Measurements from ENCODE around the gene ANTXRL.
"Not testable (repeated sequence)": the region's sequence is repeated elsewhere in the genome, so short reads cannot be mapped to it uniquely, and the experiment has no call there.

ANTXRL gene

DNA sequence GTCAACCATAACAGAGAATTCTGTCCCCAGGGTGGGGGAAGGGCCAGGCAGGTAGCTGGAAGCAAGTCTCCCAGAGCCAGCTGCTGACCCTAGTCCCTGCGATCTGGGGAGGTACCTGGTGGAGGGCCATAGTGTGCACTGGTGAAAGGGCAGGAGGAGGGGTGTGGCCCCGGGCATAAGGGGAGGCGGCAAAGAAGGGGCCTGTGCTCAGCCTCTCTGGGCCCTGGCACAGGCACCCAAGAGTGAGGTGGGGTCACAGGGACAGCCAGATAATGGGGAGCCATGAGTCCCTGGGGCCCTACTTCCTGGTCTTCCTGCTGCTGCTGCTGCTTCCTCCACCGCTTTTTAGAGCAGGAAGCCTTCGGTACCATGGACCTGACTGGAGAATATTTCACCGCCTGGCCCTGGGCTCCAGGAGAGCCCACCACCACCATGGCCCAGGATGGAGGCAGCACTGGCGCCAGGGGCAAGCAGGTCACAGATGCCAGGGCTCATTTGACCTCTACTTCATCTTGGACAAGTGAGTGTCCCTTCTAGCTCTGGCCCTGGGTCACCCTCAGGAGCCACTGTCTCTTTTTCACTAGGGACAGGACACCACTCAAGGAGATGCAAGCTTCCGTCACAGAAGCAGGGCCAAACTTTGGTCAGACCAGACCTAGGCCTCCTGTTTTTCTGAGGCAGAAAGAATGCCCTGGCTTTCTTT lies at the start of gene ANTXRL:
Gene ANTXRL, plus strand, starts transcription at position 7 of the 703 bp plus-strand sequence. Its CDS starts 266 bp downstream, at position 273.
- no peak within 1 kb of the TSS for H3K27ac ChIP-seq (ENCODE audit: low read length)
- no peak within 1 kb of the TSS for H3K4me3 ChIP-seq (ENCODE audit: low read depth in 1 of 2, low read length in 2 of 2)
- peaks cover 5 to 17% of the 10 kb centered on the region in 2 donors for H3K4me1 ChIP-seq (ENCODE audit: control insufficient read depth in 1 of 2, insufficient read depth in 2 of 2, low read length in 2 of 2)
- H3K36me3 ChIP-seq (ENCODE audit: control insufficient read depth in 1 of 2, insufficient read depth in 2 of 2, low read length in 2 of 2): no peaks in the 10 kb centered on the region
- no peaks in the 10 kb centered on the region for H3K9me3 ChIP-seq (ENCODE audit: control insufficient read depth in 1 of 2, low read length in 2 of 2)
- no peaks in the 10 kb centered on the region for H3K27me3 ChIP-seq (ENCODE audit: low read depth, low read length)

DNA sequence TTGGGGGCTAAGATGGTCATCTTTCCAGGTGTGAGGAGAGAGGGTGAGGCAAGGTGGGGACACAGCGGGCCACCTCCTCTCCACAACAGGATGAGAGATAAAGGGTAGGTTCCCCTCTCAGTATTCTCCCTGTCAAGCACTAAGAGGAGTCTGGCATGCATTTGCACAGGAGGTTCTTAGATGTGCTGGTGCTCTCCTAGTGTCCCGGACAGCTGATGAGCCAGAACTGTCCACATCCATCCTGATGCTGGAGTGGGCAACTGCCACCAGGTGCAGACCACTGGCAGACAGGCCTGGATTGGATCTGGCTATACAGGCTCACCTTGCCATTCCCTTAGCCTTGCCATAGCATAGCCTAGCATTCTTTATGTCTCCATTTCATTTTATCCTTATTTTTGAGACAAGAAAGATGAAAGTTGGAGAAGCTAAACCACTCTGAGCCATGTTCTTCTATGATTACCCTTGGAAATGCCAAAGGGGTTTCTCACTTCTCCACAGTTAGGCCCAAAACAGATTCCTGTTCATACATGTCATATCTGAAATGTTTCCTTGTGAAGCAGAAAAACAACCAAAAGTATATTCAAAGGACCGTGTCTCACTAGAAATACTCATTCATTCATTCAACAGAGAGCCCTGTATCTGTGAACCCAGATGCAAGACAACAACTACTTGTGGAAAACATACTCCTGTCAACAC lies 48.8 kb upstream of the ANTXRL start:
- no peak overlapping the region for H3K4me3 ChIP-seq (ENCODE audit: low read depth in 1 of 2, low read length in 2 of 2)

DNA sequence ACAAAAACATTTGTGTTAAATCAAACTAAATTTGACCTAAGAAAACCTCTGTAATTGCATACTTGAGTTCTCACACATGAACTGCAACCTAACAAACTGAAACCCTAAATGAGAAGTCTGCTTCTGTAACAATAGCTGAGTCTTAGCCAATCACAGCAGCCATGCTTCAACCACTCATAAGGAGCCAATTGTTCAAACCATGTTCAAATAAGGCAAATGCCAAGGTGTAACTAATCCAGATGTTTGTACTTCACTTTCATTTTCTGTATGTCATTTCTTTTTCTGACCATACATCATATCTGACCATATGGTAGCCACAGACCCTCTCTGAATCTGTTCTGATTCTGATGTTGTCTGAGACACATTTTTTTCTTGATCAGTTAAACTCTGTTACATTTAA lies 47.5 kb upstream of the ANTXRL start:
- Histone ChIP-seq H3K4me1 (ENCODE audit: control insufficient read depth in 1 of 2, insufficient read depth in 2 of 2, low read length in 2 of 2) (no peaks in the 10 kb centered on the region), H3K4me3 (ENCODE audit: low read depth in 1 of 2, low read length in 2 of 2) (no peak overlapping the region), H3K36me3 (ENCODE audit: control insufficient read depth in 1 of 2, insufficient read depth in 2 of 2, low read length in 2 of 2) (no peaks in the 10 kb centered on the region), H3K9me3 (ENCODE audit: control insufficient read depth in 1 of 2, low read length in 2 of 2) (peaks cover 0 to 3% of the 10 kb centered on the region in 2 donors), H3K27me3 (ENCODE audit: low read depth, low read length) (no peaks in the 10 kb centered on the region), H3K27ac (ENCODE audit: low read length) (no peak overlapping the region)

More for the DNA sequence above, 48.8 kb upstream of the ANTXRL start:
- Histone ChIP-seq H3K27ac (ENCODE audit: low read length) (no peak overlapping the region), H3K9me3 (ENCODE audit: control insufficient read depth in 1 of 2, low read length in 2 of 2) (peaks cover 0 to 3% of the 10 kb centered on the region in 2 donors), H3K36me3 (ENCODE audit: control insufficient read depth in 1 of 2, insufficient read depth in 2 of 2, low read length in 2 of 2) (no peaks in the 10 kb centered on the region), H3K27me3 (ENCODE audit: low read depth, low read length) (no peaks in the 10 kb centered on the region), H3K4me1 (ENCODE audit: control insufficient read depth in 1 of 2, insufficient read depth in 2 of 2, low read length in 2 of 2) (no peaks in the 10 kb centered on the region)

DNA sequence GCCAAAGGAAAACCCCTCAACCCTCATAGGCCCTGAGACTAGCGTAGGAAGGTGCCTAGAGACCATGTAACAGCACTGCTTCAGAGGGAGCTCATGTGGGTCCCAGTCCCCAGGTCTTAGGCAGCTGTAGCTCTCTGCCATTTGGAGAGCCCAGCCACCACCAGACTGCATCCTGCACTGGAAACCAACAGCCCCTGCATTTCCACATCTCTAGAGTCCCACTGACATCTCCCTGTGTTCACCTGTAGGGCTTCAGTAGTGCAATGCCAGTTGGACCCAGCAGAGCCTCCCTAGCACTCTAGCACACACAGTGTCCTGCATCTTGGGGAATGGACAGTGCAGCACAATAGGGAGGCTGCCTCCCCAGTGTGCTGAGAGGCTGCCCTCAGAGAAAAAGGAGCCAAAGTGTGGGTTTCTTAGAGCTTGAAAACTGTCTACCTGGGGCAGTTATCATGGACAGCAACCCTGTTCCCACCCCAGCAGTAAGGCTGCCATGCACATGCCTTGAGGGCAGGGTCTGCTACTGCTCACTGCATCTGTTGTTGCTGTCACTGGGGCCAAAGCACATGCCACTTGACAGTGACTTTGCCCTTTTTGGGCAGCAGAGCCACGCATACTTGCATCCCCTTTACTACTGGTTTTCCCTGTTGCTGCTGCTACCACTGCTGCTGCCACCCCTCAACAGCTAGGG lies 46.7 kb upstream of the ANTXRL start:
- no peaks in the 10 kb centered on the region for H3K36me3 ChIP-seq (ENCODE audit: control insufficient read depth in 1 of 2, insufficient read depth in 2 of 2, low read length in 2 of 2)
- peaks cover 0 to 3% of the 10 kb centered on the region in 2 donors for H3K9me3 ChIP-seq (ENCODE audit: control insufficient read depth in 1 of 2, low read length in 2 of 2)
- no peak overlapping the region for H3K27ac ChIP-seq (ENCODE audit: low read length)
- H3K4me3 ChIP-seq (ENCODE audit: low read depth in 1 of 2, low read length in 2 of 2): no peak overlapping the region
- no peaks in the 10 kb centered on the region for H3K4me1 ChIP-seq (ENCODE audit: control insufficient read depth in 1 of 2, insufficient read depth in 2 of 2, low read length in 2 of 2)
- H3K27me3 ChIP-seq (ENCODE audit: low read depth, low read length): no peaks in the 10 kb centered on the region

DNA sequence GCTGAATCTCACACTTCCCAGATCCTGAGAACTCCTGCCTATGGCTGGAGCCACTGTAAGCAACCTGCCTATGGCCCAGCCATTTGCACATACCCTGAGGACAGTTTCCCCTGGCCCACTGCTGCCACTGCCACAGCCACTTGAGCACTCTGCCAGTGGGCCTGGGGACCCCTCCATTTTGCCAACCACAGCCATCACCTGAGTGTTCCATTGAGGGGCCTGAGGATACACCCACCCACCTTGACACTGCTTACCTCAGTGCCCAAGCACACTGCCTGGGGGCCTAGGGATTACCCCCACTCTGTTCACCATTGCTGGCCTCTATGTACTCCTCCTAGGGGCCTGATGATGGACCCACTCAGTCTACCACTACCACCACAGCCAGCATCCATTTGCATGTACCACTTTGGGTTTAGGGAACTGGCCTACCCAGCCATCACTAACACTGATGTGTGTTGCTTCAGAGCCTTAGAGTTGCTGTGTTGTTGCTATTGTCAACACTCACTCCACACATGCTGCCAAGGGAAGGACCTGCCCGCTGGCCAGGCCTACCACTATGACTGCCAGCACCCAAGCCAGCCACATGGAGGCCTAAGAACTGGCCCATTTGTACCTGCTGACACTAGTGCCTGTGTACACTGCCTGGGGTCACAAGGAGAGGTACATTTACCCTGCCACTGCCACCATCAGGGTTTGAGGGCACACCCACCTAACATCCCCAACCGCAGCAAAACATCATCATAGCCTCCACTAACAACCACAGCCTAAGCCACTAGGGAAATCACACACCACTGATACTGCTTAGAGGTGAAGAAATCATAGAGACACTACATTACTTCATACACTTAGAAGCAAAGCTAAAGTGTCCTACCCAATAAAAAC lies 45.9 kb upstream of the ANTXRL start:
- no peaks in the 10 kb centered on the region for H3K27me3 ChIP-seq (ENCODE audit: low read depth, low read length)
- H3K4me1 ChIP-seq (ENCODE audit: control insufficient read depth in 1 of 2, insufficient read depth in 2 of 2, low read length in 2 of 2): no peaks in the 10 kb centered on the region
- H3K27ac ChIP-seq (ENCODE audit: low read length): no peak overlapping the region
- no peaks in the 10 kb centered on the region for H3K36me3 ChIP-seq (ENCODE audit: control insufficient read depth in 1 of 2, insufficient read depth in 2 of 2, low read length in 2 of 2)
- H3K9me3 ChIP-seq (ENCODE audit: control insufficient read depth in 1 of 2, low read length in 2 of 2): peaks cover 0 to 3% of the 10 kb centered on the region in 2 donors
- no peak overlapping the region for H3K4me3 ChIP-seq (ENCODE audit: low read depth in 1 of 2, low read length in 2 of 2)

DNA sequence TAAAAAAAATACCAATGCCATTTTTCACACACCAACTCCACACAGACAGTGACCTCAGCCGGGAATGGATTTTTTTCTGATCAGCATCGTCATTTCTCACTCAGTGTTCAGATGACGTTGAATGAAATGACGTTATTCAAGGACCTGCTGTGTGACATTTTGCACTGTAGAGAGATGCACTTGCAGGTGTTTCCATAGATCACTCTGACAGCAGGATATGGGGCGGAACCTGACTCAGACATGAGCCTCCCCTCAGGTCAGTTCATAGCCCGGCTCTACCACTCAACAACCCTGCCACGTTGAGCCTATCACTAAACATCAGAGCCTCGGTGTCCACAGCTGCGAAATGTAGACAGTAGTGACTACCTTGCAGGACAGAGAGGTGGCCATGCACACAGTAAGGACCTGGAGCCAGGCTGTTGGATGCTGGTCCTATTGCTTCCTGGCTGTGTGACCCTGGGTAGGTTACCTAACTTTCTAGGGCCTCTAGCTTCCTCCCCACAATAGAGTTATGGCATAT lies 41.4 kb upstream of the ANTXRL start:
- H3K27me3 ChIP-seq (ENCODE audit: low read depth, low read length): no peaks in the 10 kb centered on the region

DNA sequence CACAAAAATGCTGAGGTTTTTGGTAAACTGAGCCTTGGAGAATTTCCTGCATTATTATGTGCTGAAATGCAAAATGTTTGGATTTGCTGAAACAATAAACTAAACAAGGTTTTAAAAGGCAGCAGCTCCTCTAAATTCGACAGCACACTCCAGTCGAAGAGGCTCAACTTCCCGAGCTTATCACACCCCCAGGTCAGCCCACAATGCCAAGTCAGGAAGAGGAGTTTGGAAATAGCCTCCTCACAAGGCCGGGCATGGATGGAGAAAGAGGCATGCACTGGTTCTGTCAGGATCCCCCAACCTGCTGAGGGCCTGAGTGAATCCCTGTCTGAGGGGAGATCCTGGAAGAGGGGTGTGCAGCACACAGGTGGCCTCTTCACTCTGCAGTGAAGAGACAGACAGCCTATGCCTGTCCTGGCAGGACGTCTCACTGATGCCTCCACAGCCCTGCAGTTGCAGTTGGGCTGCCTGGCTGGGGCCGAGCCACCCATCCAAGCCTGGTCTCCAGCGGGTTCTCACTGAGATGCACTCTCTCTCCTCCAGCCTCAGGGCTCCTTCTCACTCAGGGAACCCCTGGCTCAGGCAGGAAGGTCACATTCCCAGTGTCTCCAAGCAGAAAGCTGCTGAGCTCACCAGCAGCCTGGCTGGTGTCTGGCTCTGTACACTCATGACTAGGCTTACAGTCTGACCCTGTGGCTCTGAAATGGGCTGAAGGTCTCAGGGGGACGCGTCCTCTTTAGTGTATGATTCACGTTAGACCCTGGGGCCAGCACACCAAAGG lies 40.2 kb upstream of the ANTXRL start:
- not testable (repeated sequence) for H3K9me3 ChIP-seq (ENCODE audit: control insufficient read depth in 1 of 2, low read length in 2 of 2); H3K27me3 ChIP-seq (ENCODE audit: low read depth, low read length); H3K4me3 ChIP-seq (ENCODE audit: low read depth in 1 of 2, low read length in 2 of 2); H3K4me1 ChIP-seq (ENCODE audit: control insufficient read depth in 1 of 2, insufficient read depth in 2 of 2, low read length in 2 of 2); H3K27ac ChIP-seq (ENCODE audit: low read length); H3K36me3 ChIP-seq (ENCODE audit: control insufficient read depth in 1 of 2, insufficient read depth in 2 of 2, low read length in 2 of 2)

More for the DNA sequence above, 41.4 kb upstream of the ANTXRL start:
- no peaks in the 10 kb centered on the region for H3K36me3 ChIP-seq (ENCODE audit: control insufficient read depth in 1 of 2, insufficient read depth in 2 of 2, low read length in 2 of 2)
- H3K4me1 ChIP-seq (ENCODE audit: control insufficient read depth in 1 of 2, insufficient read depth in 2 of 2, low read length in 2 of 2): no peaks in the 10 kb centered on the region
- H3K27ac ChIP-seq (ENCODE audit: low read length): no peak overlapping the region
- no peak overlapping the region for H3K4me3 ChIP-seq (ENCODE audit: low read depth in 1 of 2, low read length in 2 of 2)
- H3K9me3 ChIP-seq (ENCODE audit: control insufficient read depth in 1 of 2, low read length in 2 of 2): peaks cover 0 to 3% of the 10 kb centered on the region in 2 donors

DNA sequence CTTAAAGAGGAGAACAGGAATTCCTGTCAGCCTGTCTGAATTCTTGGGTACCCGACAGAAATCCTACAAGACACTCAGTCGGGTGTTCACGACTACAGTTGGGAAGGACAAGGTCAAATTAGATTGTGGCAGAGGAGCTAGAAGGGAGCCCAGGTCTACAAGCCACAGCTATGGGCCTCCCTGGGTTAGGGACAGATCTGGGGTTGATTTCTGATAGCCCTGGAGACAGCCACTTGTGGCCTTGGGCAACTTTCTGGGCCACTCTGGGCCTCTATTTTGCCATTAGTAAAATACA lies 39.7 kb upstream of the ANTXRL start:
- Histone ChIP-seq H3K9me3 (ENCODE audit: control insufficient read depth in 1 of 2, low read length in 2 of 2) (no peaks in the 10 kb centered on the region), H3K36me3 (ENCODE audit: control insufficient read depth in 1 of 2, insufficient read depth in 2 of 2, low read length in 2 of 2) (no peaks in the 10 kb centered on the region), H3K4me1 (ENCODE audit: control insufficient read depth in 1 of 2, insufficient read depth in 2 of 2, low read length in 2 of 2) (no peaks in the 10 kb centered on the region), H3K27me3 (ENCODE audit: low read depth, low read length) (no peaks in the 10 kb centered on the region), H3K4me3 (ENCODE audit: low read depth in 1 of 2, low read length in 2 of 2) (no peak overlapping the region), H3K27ac (ENCODE audit: low read length) (no peak overlapping the region)

DNA sequence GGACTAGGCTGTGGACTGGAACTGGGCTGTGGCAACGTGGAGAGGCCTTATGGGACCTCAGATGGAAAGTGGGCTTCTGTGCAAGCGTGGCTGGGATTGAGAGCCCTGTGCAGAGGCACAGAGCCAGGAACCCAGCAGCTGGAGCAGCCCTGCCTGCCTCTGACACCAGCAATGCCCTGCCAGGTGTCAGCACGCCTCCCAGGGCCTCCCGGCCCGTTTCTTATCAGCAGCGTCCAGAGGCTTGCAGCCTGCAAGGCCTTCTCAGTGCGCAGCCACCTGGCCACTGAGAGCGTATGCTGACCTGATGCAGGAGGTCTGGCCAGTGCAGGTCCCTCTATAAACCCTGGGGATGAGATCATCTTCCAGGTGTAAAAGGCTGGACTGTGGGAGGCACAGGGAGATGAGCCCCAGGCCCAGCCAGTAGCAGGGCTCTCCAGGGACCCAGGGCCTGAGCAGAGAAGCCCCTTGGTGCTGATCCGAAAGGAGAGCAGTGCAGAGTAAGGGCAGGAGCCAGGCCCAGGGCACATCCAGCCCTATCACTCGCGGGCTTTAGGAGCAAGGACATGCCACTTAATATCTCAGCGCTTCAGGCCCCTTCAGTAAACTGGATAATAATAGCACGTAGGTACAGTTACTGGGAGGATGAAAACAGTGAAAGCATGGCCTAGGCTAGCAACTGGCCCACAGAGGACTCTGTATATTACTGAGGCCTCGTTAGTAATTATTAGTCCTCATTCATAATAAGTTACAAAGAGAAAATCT lies 38.8 kb upstream of the ANTXRL start:
- no peaks in the 10 kb centered on the region for H3K4me1 ChIP-seq (ENCODE audit: control insufficient read depth in 1 of 2, insufficient read depth in 2 of 2, low read length in 2 of 2)
- no peak overlapping the region for H3K4me3 ChIP-seq (ENCODE audit: low read depth in 1 of 2, low read length in 2 of 2)
- no peaks in the 10 kb centered on the region for H3K36me3 ChIP-seq (ENCODE audit: control insufficient read depth in 1 of 2, insufficient read depth in 2 of 2, low read length in 2 of 2)
- H3K27ac ChIP-seq (ENCODE audit: low read length): no peak overlapping the region
- H3K9me3 ChIP-seq (ENCODE audit: control insufficient read depth in 1 of 2, low read length in 2 of 2): no peaks in the 10 kb centered on the region
- no peaks in the 10 kb centered on the region for H3K27me3 ChIP-seq (ENCODE audit: low read depth, low read length)

DNA sequence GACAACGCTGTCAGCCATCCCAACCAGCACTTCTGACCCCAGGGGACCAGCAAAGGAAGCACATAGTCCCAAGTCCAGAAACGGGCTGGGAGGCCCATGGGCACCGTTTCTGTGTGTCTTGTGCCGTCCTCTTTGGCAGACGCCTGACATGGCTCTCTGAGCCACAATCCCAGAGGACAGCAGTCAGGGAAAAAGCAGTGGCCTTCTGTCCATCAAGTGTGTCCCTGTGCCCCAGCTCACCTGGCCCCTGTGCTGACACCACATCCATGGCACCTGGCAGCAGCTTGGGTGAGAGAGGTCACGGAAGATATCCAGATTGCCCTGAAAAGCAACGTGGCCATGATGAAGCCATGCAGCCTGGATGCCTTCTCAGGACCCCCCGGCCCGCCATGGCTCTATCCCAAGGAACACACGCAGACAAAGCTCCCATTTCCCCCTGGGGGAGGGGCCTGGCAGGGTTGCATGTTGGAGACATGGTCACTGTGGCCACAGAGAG lies 38.1 kb upstream of the ANTXRL start:
- Histone ChIP-seq H3K27me3 (ENCODE audit: low read depth, low read length) (no peaks in the 10 kb centered on the region), H3K36me3 (ENCODE audit: control insufficient read depth in 1 of 2, insufficient read depth in 2 of 2, low read length in 2 of 2) (no peaks in the 10 kb centered on the region), H3K4me1 (ENCODE audit: control insufficient read depth in 1 of 2, insufficient read depth in 2 of 2, low read length in 2 of 2) (no peaks in the 10 kb centered on the region), H3K4me3 (ENCODE audit: low read depth in 1 of 2, low read length in 2 of 2) (no peak overlapping the region), H3K27ac (ENCODE audit: low read length) (no peak overlapping the region), H3K9me3 (ENCODE audit: control insufficient read depth in 1 of 2, low read length in 2 of 2) (no peaks in the 10 kb centered on the region)
